Heart left ventricle (tissue), 13 donors: ENCODE results near the gene FNDC3B.

Experiments used
- POLR2A ChIP-seq, 2 donors: fragments of 450-650 bp; IDR thresholded peaks; one replicate each; pipeline ENCODE4 v1.6.1; 2017; ENCODE audit warnings: antibody characterized with exemption in 2 of 2, mild to moderate bottlenecking in 2 of 2, moderate library complexity in 2 of 2
- TF ChIP-seq, protein P1 (sequence below), 12 donors: fragments of 200-600 bp; sonication (generic) in 4 of 12; IDR thresholded peaks; one replicate each; pipeline versions ENCODE4 v1.5.0 to v1.8.0; 2018 to 2022; ENCODE audit warnings: antibody characterized with exemption in 12 of 12, mild to moderate bottlenecking in 5 of 12
- donor health status: ischemic (EF 13 %, LVEDD 7.1; RV severe dilation, severe dysfunction).
- donor health status: DM: no; HTN: yes; CAD: no.
- donor health status: DM: no; HTN: no; CAD: no.
- donor health status: ischemic (EF 25% LVEDD 6.9; RV normal size, moderate dysfunction).
- donor health status: ischemic (EF 25% LVEDD 5.7; RV mildly dilated, moderate dysfunction).
- donor health status: ischemic (EF 35%, LVEDD 5.7; RV mildly dilated, moderate dysfunction).
- donor health status: nonischemic (EF 11% LVEDD 7.7; RV severe dilation, severe dysfunction).
- donor health status: DM: yes; HTN: yes; CAD: no.
- donor health status: PGD.
- donor health status: ischemic (EF 29% LVEDD 5.4; RV normal size, mild dysfunction).
- donor health status: nonischemic (EF 23%, LVEDD 6.1; RV moderate dilation, normal function).

DNA sequence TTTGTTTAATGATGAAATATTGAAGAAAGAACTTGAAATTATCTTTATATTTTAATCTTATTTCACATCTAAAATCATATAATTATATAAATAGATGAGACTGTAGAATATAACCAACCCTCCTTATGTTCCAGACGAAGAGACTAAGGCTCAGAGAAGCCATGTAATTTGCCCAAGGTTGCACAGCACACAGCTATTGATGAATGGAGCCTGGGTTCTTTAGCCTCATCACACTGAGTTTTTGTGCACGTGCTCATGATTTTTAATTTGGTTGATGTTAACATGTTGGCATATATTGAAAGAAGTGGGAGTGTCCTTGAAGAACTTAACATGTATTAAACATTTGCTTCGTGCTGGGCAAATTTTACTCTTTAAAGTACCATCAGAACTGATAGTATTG is 151.6 kb downstream of the FNDC3B start:
- no peak for TF ChIP-seq POLR2A (IDR thresholded peaks at IDR 0.05)
- TF ChIP-seq, protein P1, sequence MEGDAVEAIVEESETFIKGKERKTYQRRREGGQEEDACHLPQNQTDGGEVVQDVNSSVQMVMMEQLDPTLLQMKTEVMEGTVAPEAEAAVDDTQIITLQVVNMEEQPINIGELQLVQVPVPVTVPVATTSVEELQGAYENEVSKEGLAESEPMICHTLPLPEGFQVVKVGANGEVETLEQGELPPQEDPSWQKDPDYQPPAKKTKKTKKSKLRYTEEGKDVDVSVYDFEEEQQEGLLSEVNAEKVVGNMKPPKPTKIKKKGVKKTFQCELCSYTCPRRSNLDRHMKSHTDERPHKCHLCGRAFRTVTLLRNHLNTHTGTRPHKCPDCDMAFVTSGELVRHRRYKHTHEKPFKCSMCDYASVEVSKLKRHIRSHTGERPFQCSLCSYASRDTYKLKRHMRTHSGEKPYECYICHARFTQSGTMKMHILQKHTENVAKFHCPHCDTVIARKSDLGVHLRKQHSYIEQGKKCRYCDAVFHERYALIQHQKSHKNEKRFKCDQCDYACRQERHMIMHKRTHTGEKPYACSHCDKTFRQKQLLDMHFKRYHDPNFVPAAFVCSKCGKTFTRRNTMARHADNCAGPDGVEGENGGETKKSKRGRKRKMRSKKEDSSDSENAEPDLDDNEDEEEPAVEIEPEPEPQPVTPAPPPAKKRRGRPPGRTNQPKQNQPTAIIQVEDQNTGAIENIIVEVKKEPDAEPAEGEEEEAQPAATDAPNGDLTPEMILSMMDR (IDR thresholded peaks at IDR 0.05), result no peak
